Adrenal gland (tissue), 12 donors: ENCODE results near the gene SMARCA1. TPM values are rescaled to one million over a fixed set of nuclear protein-coding genes. Genes with fewer than 3 reads are reported as not detected.

Experiments
- DNase-seq, 7 donors: peaks; one replicate each; pipeline ENCODE4 v3.0.0-alpha.2; 2019 to 2020
- H3K27ac ChIP-seq, 5 donors: fragments of 200-600 bp; sonication (generic) in 4 of 5; 1 replicate in 3 of 5; 2 replicates in 2 of 5; pipeline versions ENCODE4 v1.5.1 to v1.8.0; 2016 to 2020; ENCODE audit warnings: mild to moderate bottlenecking in 1 of 5
- H3K27me3 ChIP-seq: fragments of 200-600 bp; 2 replicates; pipeline ENCODE4 v1.8.0; 2021
- H3K36me3 ChIP-seq, 2 donors: fragments of 200-600 bp; replicated peaks in 1 of 2; 1 replicate in 1 of 2; 2 replicates in 1 of 2; pipeline versions ENCODE4 v1.5.1 to v1.8.0; 2018 to 2022
- H3K4me1 ChIP-seq, 2 donors: fragments of 200-600 bp; replicated peaks in 1 of 2; 1 replicate in 1 of 2; 2 replicates in 1 of 2; pipeline versions ENCODE4 v1.5.1 to v1.8.0; 2018 to 2021
- H3K4me3 ChIP-seq, 4 donors: fragments of 200-600 bp; sonication (generic) in 3 of 4; one replicate each; pipeline ENCODE4 v1.5.1; 2016 to 2018
- H3K9me3 ChIP-seq, 3 donors: fragments of 200-600 bp; sonication (generic) in 1 of 3; replicated peaks in 1 of 3; 1 replicate in 2 of 3; 2 replicates in 1 of 3; pipeline versions ENCODE4 v1.5.1 to v1.8.0; 2016 to 2021
- CTCF ChIP-seq, 6 experiments: fragments of 450-650 bp in 4 of 6; fragments of 200-600 bp in 2 of 6; sonication (generic) in 1 of 6; IDR thresholded peaks; 1 replicate in 5 of 6; 2 replicates in 1 of 6; pipeline versions ENCODE4 v1.5.1 to v1.8.0; 2016 to 2021; ENCODE audit warnings: antibody characterized with exemption in 6 of 6, mild to moderate bottlenecking in 2 of 6, moderate library complexity in 1 of 6
- POLR2A ChIP-seq, 2 donors: fragments of 450-650 bp; IDR thresholded peaks; one replicate each; pipeline ENCODE4 v1.6.1; 2017; ENCODE audit warnings: antibody characterized with exemption in 2 of 2, mild to moderate bottlenecking in 2 of 2, moderate library complexity in 1 of 2
- whole genome bisulfite sequencing, 4 donors: extraction: QIAGEN DNeasy Blood & Tissue Kit in 2 of 4; methylation state at CpG; one replicate each; pipeline versions ENCODE4 v1.1.5 to v1.1.7; 2013 to 2017; 5-methylcytosine and 5-hydroxymethylcytosine counted together
- intact Hi-C, 2 donors: fragments of 100-400 bp; cut with DNase I; formaldehyde crosslinking; loops; one replicate each; pipeline versions ENCODE4 v1.14.1 to v1.15.0; 2022 to 2023
- polyA plus RNA-seq, 3 donors: library from polyadenylated mRNA; stranded (reverse); fragments of 200-250 nt in 2 of 3; fragments of 350-450 nt in 1 of 3; fragmentation: Illumina TruSeq in 1 of 3; extraction: RNeasy Lipid Tissue Mini Kit (QIAGEN cat#74804) in 1 of 3; gene quantifications; one replicate each; pipeline ENCODE4 v1.2.3, GENCODE V29; 2013 to 2014
- total RNA-seq, 9 donors: library from RNA; depleted of rRNA in 4 of 9; stranded (reverse); fragments of >200 nt in 4 of 9; fragments of 120-200 nt in 1 of 9; fragmentation: NEBNext Ultra II Directional in 1 of 9; extraction: Animal tissue kit (Norgen Biotek cat#: 25700) in 1 of 9; gene quantifications; one replicate each; pipeline versions ENCODE4 v1.1.0 to v1.2.4, GENCODE V29; 2013 to 2023
- donor health status: healthy with polysubstance abuse.
- donor health status: Bipolar disorder and iron deficiency.
- donor health status: DM: yes; HTN: yes; CAD: no.
- donor health status: DM: no; HTN: no; CAD: no.
- donor health status: DM: no; HTN: no; CAD: no.
- donor health status: DM: yes; HTN: yes; CAD: no.

SMARCA1 gene
- total and polyA plus RNA-seq, 12 donors, result 31.0 to 160 (median 110) TPM

GRCh38 chrX:129462707-129463106 lies 60.6 kb downstream of the SMARCA1 start:
- peak; percentile 4 to 46 (median 24) for TF ChIP-seq CTCF (IDR thresholded peaks at IDR 0.05)
- TF ChIP-seq POLR2A (IDR thresholded peaks at IDR 0.05), result no peak
- 25 to 42% (median 33%) methylated on average over 3 of the region's 3 CpGs for WGBS, 4 donors
- H3K4me1 ChIP-seq, result no peaks in the 10 kb centered on the region
- intact Hi-C loops, result no loop called here
- H3K27me3 ChIP-seq, result no peaks in the 10 kb centered on the region
- H3K4me3 ChIP-seq, result no peak overlapping the region
- no peaks in the 10 kb centered on the region for H3K9me3 ChIP-seq
- H3K27ac ChIP-seq, result no peak overlapping the region
- DNase-seq, result no peak
- H3K36me3 ChIP-seq, result peaks cover 0 to 16% of the 10 kb centered on the region in 2 donors

GRCh38 chrX:129461801-129462456 lies 61.4 kb downstream of the SMARCA1 start:
- 47 to 62% (median 59%) methylated on average over 3 of the region's 3 CpGs for WGBS, 4 donors

GRCh38 chrX:129452523-129452922 lies 70.8 kb downstream of the SMARCA1 start:
- TF ChIP-seq CTCF (IDR thresholded peaks at IDR 0.05), result no peak
- TF ChIP-seq POLR2A (IDR thresholded peaks at IDR 0.05), result no peak
- intact Hi-C loops, result no loop called here
- Histone ChIP-seq H3K36me3 (no peaks in the 10 kb centered on the region), H3K4me3 (no peak overlapping the region), H3K9me3 (no peaks in the 10 kb centered on the region), H3K27ac (no peak overlapping the region), H3K4me1 (no peaks in the 10 kb centered on the region), H3K27me3 (no peaks in the 10 kb centered on the region)
- no peak for DNase-seq
- WGBS, 4 donors, result 78 to 93% (median 88%) methylated on average over 6 of the region's 6 CpGs

More at GRCh38 chrX:129461801-129462456, 61.4 kb downstream of the SMARCA1 start:
- H3K9me3 ChIP-seq, result no peaks in the 10 kb centered on the region
- no peak overlapping the region for H3K4me3 ChIP-seq
- peaks cover 0 to 16% of the 10 kb centered on the region in 2 donors for H3K36me3 ChIP-seq
- H3K27me3 ChIP-seq, result no peaks in the 10 kb centered on the region
- no peak overlapping the region for H3K27ac ChIP-seq
- no peaks in the 10 kb centered on the region for H3K4me1 ChIP-seq
- intact Hi-C loops, result no loop called here
- TF ChIP-seq CTCF (IDR thresholded peaks at IDR 0.05), result no peak
- TF ChIP-seq POLR2A (IDR thresholded peaks at IDR 0.05), result no peak
- DNase-seq, result no peak

GRCh38 chrX:129450123-129450522 lies 73.2 kb downstream of the SMARCA1 start:
- Histone ChIP-seq H3K27me3 (no peaks in the 10 kb centered on the region), H3K27ac (no peak overlapping the region), H3K4me3 (no peak overlapping the region), H3K36me3 (no peaks in the 10 kb centered on the region), H3K4me1 (peaks cover 0 to 6% of the 10 kb centered on the region in 2 donors), H3K9me3 (no peaks in the 10 kb centered on the region)
- intact Hi-C loops, result no loop called here
- 69 to 100% (median 83%) methylated on average over 4 of the region's 4 CpGs for WGBS, 4 donors
- TF ChIP-seq POLR2A (IDR thresholded peaks at IDR 0.05), result no peak
- no peak for TF ChIP-seq CTCF (IDR thresholded peaks at IDR 0.05)
- no peak for DNase-seq
